Activated CD4-positive, alpha-beta T cell treated with anti-CD3 and anti-CD28 coated beads for 48 hours (primary cell): ENCODE results near the gene FGFR2.

Experiments
- DNase-seq: peaks from one replicate; pipeline ENCODE4 v3.0.0-alpha.2; 2020

FGFR2 gene

GRCh38 chr10:121609426-121610380, 11.5 kb upstream of the FGFR2 start:
- DNase-seq = no peak

DNA sequence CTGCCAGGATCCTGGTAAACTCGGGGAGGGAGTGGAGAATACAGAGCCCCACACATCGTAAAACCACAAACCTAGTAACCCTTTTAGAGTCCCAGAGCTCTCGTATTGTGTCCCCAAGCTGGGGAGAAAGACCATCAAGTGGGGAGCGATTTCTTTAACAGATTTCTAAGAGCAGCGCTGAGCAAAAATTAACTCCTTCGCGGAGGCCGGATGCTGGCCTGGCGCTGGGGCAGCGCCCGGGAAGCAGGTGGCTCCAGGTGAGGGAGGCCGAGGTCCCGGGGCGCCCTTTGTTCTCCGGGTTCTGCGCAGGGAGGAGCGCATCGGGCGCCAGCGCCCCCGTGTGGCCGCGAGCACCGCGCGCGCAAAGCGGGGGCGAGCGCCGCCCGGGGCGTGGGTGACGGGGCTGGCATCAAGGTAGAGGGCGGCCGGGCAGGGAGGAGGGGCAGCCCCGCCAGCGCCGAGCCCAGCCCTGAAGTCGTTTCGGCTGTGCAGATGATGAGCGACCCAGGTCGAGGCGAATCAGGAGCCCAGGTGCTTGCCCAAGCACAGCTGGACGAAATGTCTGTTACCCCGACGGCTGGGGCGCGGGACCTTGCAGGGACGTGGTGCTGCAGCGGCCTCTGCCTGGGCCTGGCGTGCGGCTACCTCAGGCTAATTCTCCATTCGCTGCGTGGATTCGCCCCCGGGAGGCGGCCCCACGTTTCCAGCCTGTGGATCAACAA, 10.4 kb upstream of the FGFR2 start:
- peak; percentile 59 for DNase-seq

DNA sequence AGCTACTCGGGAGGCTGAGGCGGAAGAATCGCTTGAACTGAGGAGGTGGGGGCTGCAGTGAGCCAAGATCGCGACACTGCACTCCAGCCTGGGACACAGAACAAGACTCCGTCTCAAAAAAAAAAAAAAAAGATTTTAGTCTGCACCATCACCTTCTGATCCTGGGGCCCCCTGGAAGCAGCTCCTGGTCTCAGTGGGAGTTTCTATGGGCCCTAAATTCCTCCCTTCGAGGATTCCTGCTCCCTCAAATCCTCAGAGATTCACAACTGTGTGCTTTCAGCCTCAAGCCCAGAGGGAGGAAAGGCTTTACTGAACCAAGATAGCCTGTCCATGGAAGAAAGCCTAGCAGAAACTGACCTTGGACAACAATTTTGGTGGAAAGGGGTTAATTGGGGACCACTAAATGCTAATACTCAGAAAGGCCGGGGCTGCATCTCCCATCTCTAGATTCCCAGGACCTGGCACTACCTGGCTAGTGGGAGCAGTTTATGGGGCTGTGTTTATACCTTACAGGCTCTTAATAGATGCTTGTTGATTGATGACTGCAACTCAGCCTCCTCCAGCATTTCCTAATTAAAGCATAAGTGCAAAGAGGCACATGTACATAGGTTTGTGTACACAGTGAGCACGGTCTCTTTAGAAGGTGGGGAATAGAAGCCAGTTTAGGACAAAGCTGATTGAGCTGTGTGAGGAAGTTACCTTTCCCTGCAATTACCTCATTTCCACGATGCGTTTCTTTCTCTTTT, 9.2 kb upstream of the FGFR2 start:
- DNase-seq = no peak

- DNase-seq = no peak
Measured at GRCh38 chr10:121605708-121606107, 7.5 kb upstream of the FGFR2 start.

GRCh38 chr10:121601458-121601857, 3.2 kb upstream of the FGFR2 start:
- DNase-seq = no peak

GRCh38 chr10:121600611-121601010, 2.4 kb upstream of the FGFR2 start:
- no peak for DNase-seq

- no peak for DNase-seq
Measured at GRCh38 chr10:121599947-121600346, 1.7 kb upstream of the FGFR2 start.

DNA sequence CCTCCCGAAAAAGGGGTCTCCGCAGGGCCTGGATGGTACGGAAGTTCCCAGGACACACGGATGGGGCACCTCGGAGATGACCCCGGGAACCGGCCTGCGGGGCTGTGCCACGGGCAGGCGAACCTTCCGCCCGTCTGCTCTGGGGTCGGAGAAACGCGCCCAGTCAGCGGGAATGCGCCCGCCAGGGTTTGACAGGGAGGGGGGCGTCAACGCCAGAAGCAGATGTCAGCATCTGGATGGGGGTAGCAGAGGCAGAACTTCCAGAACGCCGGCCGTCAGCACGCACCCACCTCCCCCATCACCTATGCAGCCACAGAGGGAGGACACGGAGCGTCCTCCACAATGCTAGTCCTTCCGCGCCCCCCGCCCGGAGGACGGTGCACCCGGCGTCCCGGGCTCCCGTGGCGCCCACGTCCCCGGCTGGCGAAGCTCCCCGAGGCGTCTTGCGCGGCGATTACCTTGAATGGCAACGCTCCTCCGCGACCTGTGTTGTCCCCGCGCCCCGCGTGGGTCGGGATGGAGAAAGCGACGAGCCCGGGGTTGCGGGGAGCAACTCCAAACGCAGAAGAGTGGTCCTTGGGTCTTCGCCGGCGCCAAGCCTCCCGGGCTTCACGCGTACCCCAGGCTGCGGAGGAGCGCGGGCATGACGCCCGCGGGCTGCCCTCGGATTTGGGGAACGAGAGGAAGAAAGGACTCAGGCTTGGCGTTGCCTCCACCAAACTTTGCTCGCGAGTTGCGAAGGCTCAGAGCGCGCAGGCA, 561 bp downstream of the FGFR2 start:
- DNase-seq = no peak

DNA sequence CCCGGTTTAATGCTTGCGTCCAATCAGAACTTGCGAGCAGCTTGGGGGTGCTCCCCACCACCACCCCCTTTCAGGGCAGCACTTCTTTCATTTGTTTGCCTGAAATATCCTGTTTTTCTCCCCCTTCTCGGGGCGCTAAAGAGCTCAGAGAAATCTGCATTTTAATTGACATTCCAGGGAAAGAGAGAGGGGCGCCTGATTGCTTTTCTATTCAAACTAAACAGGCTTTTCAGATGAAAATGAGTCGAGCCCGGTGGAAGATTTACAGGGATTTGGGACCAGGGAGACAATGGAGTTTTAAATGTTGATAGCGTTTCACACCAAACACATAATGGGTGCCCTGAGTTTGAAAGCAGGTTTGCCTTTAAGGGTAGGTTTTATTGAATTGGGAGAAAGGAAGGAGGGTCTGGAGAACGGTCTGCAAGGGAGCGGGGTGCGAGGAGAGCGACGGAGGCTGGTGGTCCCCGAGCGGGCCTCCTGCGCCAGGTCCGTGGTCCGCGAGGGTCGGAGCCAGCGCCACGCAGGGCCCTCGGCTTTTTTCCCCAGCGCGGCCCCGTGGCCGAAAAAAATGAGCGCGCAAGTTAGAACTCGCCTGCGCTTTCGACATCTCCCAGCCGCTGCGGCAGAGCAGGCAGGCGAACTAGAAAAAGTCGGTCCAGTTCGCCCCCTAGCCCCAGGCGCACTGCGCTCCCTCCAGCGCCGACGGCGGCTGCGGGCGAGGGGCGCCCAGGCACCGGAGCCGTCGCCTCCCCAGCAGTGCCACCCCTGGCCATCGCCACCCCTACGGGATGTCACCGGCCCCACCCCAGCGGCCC, 1.3 kb downstream of the FGFR2 start:
- no peak for DNase-seq

- DNase-seq = no peak
Measured at GRCh38 chr10:121595806-121596688, 2.2 kb downstream of the FGFR2 start.

DNA sequence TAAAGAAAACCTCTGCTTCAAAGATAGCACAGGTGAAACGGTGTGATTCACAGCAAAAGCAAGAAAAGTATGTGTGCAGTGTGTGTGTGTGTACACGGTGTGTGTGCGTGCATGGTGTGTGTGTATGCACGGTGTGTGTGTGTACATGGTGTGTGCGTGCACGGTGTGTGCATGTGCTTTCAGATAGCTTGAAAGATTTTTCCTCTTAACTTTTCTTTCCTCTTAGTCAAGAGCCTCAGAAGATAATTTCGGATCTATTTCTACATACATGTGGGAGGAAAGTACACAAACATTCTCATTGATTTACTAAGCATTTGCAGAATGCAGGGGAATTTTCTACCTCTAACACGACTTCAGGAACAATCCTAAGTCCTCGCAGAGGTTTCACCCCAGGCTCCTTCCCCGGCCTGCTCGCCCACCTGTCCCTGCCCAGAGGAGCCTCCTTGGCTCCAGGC, 2.9 kb downstream of the FGFR2 start:
- no peak for DNase-seq

DNA sequence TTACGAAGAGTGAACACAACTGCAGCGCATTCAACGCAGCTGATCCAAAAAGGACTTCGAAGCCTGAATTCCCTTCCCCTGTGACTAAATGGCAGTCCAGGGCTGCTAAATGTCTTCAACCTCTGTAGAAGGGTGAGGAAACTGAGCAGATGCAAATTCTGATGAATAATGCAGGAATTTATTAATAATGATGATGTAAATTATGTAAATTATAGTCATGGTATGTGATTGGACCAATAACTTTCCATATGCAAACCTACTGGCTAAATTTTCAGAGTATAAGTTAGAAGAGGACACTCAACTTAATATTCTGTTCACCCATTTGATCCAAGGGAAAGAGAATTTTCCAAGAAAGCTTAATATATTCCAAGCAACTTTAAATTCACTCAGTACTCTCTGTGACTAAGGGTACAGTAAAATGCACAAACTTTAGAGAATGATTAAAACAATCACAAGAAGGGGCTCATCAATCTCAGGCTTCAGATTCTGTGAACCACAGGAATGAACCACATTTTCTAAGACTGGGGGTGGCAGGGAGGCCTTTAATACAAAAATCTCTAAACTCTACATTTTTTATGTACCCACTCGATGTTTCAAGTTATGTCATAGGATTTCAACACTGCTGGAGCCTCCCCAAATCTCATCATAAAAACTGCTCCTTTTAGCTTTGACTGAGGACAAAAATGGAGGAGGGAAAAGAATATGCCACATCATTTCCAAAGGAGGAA, 3.5 kb downstream of the FGFR2 start:
- DNase-seq = no peak

DNA sequence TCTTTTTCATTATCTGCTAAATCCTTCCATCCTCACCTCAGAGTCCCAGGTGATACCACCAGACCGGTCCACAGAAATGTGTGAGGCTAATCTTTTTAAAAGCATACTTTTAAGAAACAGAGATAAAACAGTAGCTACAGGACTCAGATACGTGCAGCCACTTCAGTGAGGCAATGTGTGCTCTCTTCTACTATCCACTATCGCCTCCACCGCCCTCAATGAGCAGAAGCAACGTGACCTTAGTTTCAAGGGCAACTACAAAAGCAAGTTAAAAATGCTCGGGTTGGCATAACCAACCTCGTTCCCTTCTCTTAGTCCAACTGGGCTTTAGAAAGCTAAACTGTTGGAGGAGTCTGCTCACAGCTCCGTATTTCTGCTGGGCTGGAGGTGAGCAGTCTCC, 4.2 kb downstream of the FGFR2 start:
- no peak for DNase-seq

GRCh38 chr10:121593281-121594075, 4.8 kb downstream of the FGFR2 start:
- DNase-seq = no peak

DNA sequence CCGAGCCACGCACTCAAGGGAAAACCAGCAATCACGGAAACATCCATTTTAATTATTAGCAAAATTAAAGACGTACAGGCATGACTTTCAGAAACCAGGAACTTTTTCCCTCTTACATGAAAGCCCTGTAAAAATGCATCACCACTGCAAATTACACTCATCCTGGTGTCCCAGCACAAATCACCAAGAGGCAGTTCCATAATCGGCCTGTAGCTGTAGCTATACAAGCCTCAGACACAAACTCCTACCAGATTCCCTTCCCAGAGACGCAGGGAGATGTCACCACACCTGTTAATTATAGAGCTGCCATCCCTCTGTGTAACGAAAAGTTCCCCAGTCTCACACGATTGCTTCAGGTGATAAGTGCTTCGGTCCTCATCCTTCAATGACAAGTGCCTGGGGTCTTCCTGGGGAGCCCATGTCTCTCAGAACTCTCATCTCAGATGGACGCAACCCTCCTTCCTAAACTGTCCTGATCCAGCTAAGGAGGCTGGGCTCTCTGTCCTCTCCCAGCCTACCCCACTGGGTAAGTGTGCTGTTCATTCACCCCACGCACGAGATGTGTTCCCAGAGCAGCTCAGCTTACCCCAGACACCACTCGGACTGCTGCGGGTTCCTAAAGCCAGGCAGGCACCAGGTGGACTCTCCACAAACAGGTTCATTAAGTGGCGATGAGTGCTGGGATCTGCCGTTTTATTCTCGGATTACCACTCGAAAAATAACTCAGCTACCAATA, 5.9 kb downstream of the FGFR2 start:
- DNase-seq = no peak

- no peak for DNase-seq
Measured at GRCh38 chr10:121591186-121591585, 7.1 kb downstream of the FGFR2 start.

- DNase-seq = no peak
Measured at GRCh38 chr10:121590772-121591171, 7.5 kb downstream of the FGFR2 start.

DNA sequence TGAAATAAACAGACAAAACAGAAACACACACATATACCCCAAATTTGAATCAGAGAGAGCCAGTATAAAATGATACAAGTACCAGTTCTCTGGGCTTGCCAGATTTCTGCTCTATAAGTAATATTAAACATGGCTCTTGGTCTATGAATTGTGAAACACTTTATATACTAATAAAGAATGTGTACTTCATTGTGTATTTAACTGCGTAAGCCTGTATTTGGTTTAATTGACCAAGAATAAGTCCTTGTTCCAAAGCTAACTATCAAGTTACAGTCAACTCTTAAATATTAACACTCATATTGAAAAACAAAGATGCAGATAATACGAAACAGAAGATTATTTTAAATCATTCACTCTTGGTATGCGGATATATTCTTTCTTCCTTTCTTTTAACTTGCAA, 8.7 kb downstream of the FGFR2 start:
- DNase-seq = no peak
